Astrocyte (in vitro differentiated cells and primary cell): ENCODE results near the gene BICD1. TPM values are rescaled to one million over a fixed set of nuclear protein-coding genes. Genes with fewer than 3 reads are reported as not detected.

Experiments used
- DNase-seq: peaks from one replicate; pipeline ENCODE4 v3.0.0-alpha.2; 2010; ENCODE audit warnings: low read depth
- FAIRE-seq: peaks from 2 replicates; lab custom pipeline; 2011; peaks lifted over from hg19 to GRCh38; lab: Jason Lieb, UNC
- H2AFZ ChIP-seq: 2 replicates; pipeline ENCODE4 v1.6.0; 2012; ENCODE audit warnings: low read depth, low read length, inconsistent platforms
- H3K27ac ChIP-seq: 2 replicates; pipeline ENCODE4 v1.5.1; 2011; ENCODE audit warnings: low read depth, low read length, inconsistent platforms
- H3K27me3 ChIP-seq: 2 replicates; pipeline ENCODE4 v1.6.0; 2011; ENCODE audit warnings: low read length, inconsistent platforms; ENCODE audit not compliant: insufficient read depth
- H3K36me3 ChIP-seq: 2 replicates; pipeline ENCODE4 v1.5.1; 2011; ENCODE audit warnings: low read length, inconsistent platforms; ENCODE audit not compliant: insufficient read depth
- H3K4me1 ChIP-seq: 2 replicates; pipeline ENCODE4 v1.5.1; 2011; ENCODE audit warnings: low read length, inconsistent platforms; ENCODE audit not compliant: insufficient read depth
- H3K4me2 ChIP-seq: 2 replicates; pipeline ENCODE4 v1.6.0; 2012; ENCODE audit warnings: low read length, inconsistent platforms
- H3K4me3 ChIP-seq: 2 replicates; pipeline ENCODE4 v1.5.1; 2011; ENCODE audit warnings: low read depth, mild to moderate bottlenecking, low read length, inconsistent platforms; ENCODE audit not compliant: insufficient read depth
- H3K79me2 ChIP-seq: 2 replicates; pipeline ENCODE4 v1.6.0; 2012; ENCODE audit warnings: mild to moderate bottlenecking, low read length, inconsistent platforms; ENCODE audit not compliant: insufficient read depth
- H3K9ac ChIP-seq: 2 replicates; pipeline ENCODE4 v1.6.0; 2012; ENCODE audit warnings: mild to moderate bottlenecking, low read length, inconsistent platforms
- H3K9me3 ChIP-seq: 2 replicates; pipeline ENCODE4 v1.5.1; 2012; ENCODE audit warnings: low read depth, mild to moderate bottlenecking, low read length, inconsistent platforms; ENCODE audit not compliant: insufficient read depth
- H4K20me1 ChIP-seq: 2 replicates; pipeline ENCODE4 v1.6.0; 2012; ENCODE audit warnings: low read length, inconsistent platforms; ENCODE audit not compliant: insufficient read depth
- H3K27ac Mint-ChIP-seq: one replicate; pipeline ENCODE4 v1.8.0; 2021; ENCODE audit warnings: mild to moderate bottlenecking, mixed read lengths; ENCODE audit not compliant: unreplicated experiment
- H3K27me3 Mint-ChIP-seq: one replicate; pipeline ENCODE4 v1.8.0; 2021; ENCODE audit warnings: low read depth, mixed read lengths; ENCODE audit not compliant: unreplicated experiment
- H3K36me3 Mint-ChIP-seq: one replicate; pipeline ENCODE4 v1.8.0; 2021; ENCODE audit warnings: low read depth, mixed read lengths; ENCODE audit not compliant: unreplicated experiment
- H3K4me1 Mint-ChIP-seq: one replicate; pipeline ENCODE4 v1.8.0; 2021; ENCODE audit warnings: low read depth, mixed read lengths; ENCODE audit not compliant: unreplicated experiment
- H3K4me3 Mint-ChIP-seq: one replicate; pipeline ENCODE4 v1.8.0; 2021; ENCODE audit warnings: mild to moderate bottlenecking, moderate library complexity, mixed read lengths; ENCODE audit not compliant: unreplicated experiment
- H3K9me3 Mint-ChIP-seq: one replicate; pipeline ENCODE4 v1.8.0; 2021; ENCODE audit warnings: mild to moderate bottlenecking, mixed read lengths; ENCODE audit not compliant: unreplicated experiment
- CTCF ChIP-seq: IDR thresholded peaks from 2 replicates; pipeline ENCODE4 v1.5.1; 2011; ENCODE audit warnings: low read depth, mild to moderate bottlenecking, inconsistent platforms, low read length, moderate library complexity; ENCODE audit not compliant: insufficient read depth
- EZH2 ChIP-seq: IDR thresholded peaks from 2 replicates; pipeline ENCODE4 v1.6.1; 2012; ENCODE audit warnings: mild to moderate bottlenecking, low read length, inconsistent platforms; ENCODE audit not compliant: insufficient read depth
- total RNA-seq: library from RNA; stranded (reverse); gene quantifications from 2 replicates; pipeline ENCODE4 v1.2.1, GENCODE V29; 2021

Gene BICD1
- total RNA-seq, 1 donor from 2014 or later: 28.7 TPM

GRCh38 chr12:32083489-32083888, 23.2 kb upstream of the BICD1 start:
- Mint-ChIP-seq H3K36me3 (no peaks in the 10 kb centered on the region), H3K27ac (no peak overlapping the region), H3K27me3 (no peaks in the 10 kb centered on the region), H3K9me3 (no peaks in the 10 kb centered on the region), H3K4me1 (peaks cover 9% of the 10 kb centered on the region), H3K4me3 (no peak overlapping the region)
- DNase-seq (peak; percentile 80), FAIRE-seq (peak; percentile 68)
- Histone ChIP-seq H2AFZ (no peak overlapping the region), H4K20me1 (no peaks in the 10 kb centered on the region), H3K27me3 (no peaks in the 10 kb centered on the region), H3K36me3 (no peaks in the 10 kb centered on the region), H3K9ac (no peak overlapping the region), H3K4me3 (no peak overlapping the region), H3K9me3 (no peaks in the 10 kb centered on the region), H3K4me2 (peak overlapping the region; percentile 19), H3K4me1 (no peaks in the 10 kb centered on the region), H3K27ac (no peak overlapping the region), H3K79me2 (no peaks in the 10 kb centered on the region)
- TF ChIP-seq EZH2 (no peak), CTCF (no peak)

- Histone ChIP-seq H2AFZ (no peak overlapping the region), H3K27me3 (no peaks in the 10 kb centered on the region), H3K27ac (peak overlapping the region; percentile 16), H3K4me2 (peak overlapping the region; percentile 19), H4K20me1 (no peaks in the 10 kb centered on the region), H3K9me3 (no peaks in the 10 kb centered on the region), H3K4me1 (no peaks in the 10 kb centered on the region), H3K79me2 (no peaks in the 10 kb centered on the region), H3K36me3 (no peaks in the 10 kb centered on the region), H3K9ac (no peak overlapping the region), H3K4me3 (no peak overlapping the region)
- TF ChIP-seq EZH2: no peak
- TF ChIP-seq CTCF: no peak
- FAIRE-seq: no peak
- no peak overlapping the region for H3K27ac Mint-ChIP-seq
- no peaks in the 10 kb centered on the region for H3K9me3 Mint-ChIP-seq
- peaks cover 9% of the 10 kb centered on the region for H3K4me1 Mint-ChIP-seq
- H3K4me3 Mint-ChIP-seq: no peak overlapping the region
- no peaks in the 10 kb centered on the region for H3K27me3 Mint-ChIP-seq
- no peaks in the 10 kb centered on the region for H3K36me3 Mint-ChIP-seq
- DNase-seq: no peak
Measured at GRCh38 chr12:32084017-32084688, 22.5 kb upstream of the BICD1 start.

GRCh38 chr12:32084753-32085152, 21.9 kb upstream of the BICD1 start:
- FAIRE-seq (no peak), DNase-seq (no peak)
- Mint-ChIP-seq H3K36me3 (no peaks in the 10 kb centered on the region), H3K4me1 (peaks cover 9% of the 10 kb centered on the region), H3K27ac (no peak overlapping the region), H3K27me3 (no peaks in the 10 kb centered on the region), H3K9me3 (no peaks in the 10 kb centered on the region), H3K4me3 (no peak overlapping the region)
- TF ChIP-seq CTCF (no peak), EZH2 (no peak)
- Histone ChIP-seq H3K27me3 (no peaks in the 10 kb centered on the region), H3K4me3 (no peak overlapping the region), H3K9me3 (no peaks in the 10 kb centered on the region), H3K4me2 (no peak overlapping the region), H3K79me2 (no peaks in the 10 kb centered on the region), H3K27ac (no peak overlapping the region), H4K20me1 (no peaks in the 10 kb centered on the region), H2AFZ (no peak overlapping the region), H3K36me3 (no peaks in the 10 kb centered on the region), H3K9ac (no peak overlapping the region), H3K4me1 (no peaks in the 10 kb centered on the region)
